ENCODE data around the gene SNAI3. TPM values are rescaled to one million over a fixed set of nuclear protein-coding genes. Genes with fewer than 3 reads are reported as not detected.

SNAI3 gene
- total and polyA plus RNA-seq, 9 of the 15 experiments (the other 6 are each of a cell fraction or from before 2014, with no cell fraction given): 0.04 to 4.1 (median 0.80) TPM; not detected in 1

- TF ChIP-seq HMGXB4 (CRISPR knock-in tag; IDR thresholded peaks at IDR 0.05) (peak; percentile 33; the same call in 1 of the 2 replicates), ZBED1 (IDR thresholded peaks at IDR 0.05) (0 out of 2 replicates have a peak, but pooled peaks have one; percentile 61), CHD2 (IDR thresholded peaks at IDR 0.05; ENCODE audit: low read depth, low read length) (no peak), MED1 (CRISPR knock-in tag; IDR thresholded peaks at IDR 0.05; ENCODE audit: borderline replicate concordance) (no peak), USF2 (CRISPR knock-in tag; IDR thresholded peaks at IDR 0.05) (0 out of 2 replicates have a peak, but pooled peaks have one; percentile 2), SIN3A (IDR thresholded peaks at IDR 0.05; ENCODE audit: borderline replicate concordance in 2 of 2, control insufficient read depth in 1 of 2, low read depth in 2 of 2, low read length in 2 of 2) (0 out of 4 replicates have a peak, but pooled peaks of 1 of the 2 experiments have one; percentile 22), SMARCE1 (IDR thresholded peaks at IDR 0.05) (peak; percentile 19; the same call in 1 of the 2 replicates), MYNN (IDR thresholded peaks at IDR 0.05) (no peak), MYNN (CRISPR knock-in tag; IDR thresholded peaks at IDR 0.05) (0 out of 2 replicates have a peak, but pooled peaks have one; percentile 42), ZFX (CRISPR knock-in tag; IDR thresholded peaks at IDR 0.05) (peak; percentile 5; the same call in 1 of the 2 replicates), SRSF9 (IDR thresholded peaks at IDR 0.05; ENCODE audit: borderline replicate concordance, low read depth, low read length) (no peak)
- TF ChIP-seq, protein P1, sequence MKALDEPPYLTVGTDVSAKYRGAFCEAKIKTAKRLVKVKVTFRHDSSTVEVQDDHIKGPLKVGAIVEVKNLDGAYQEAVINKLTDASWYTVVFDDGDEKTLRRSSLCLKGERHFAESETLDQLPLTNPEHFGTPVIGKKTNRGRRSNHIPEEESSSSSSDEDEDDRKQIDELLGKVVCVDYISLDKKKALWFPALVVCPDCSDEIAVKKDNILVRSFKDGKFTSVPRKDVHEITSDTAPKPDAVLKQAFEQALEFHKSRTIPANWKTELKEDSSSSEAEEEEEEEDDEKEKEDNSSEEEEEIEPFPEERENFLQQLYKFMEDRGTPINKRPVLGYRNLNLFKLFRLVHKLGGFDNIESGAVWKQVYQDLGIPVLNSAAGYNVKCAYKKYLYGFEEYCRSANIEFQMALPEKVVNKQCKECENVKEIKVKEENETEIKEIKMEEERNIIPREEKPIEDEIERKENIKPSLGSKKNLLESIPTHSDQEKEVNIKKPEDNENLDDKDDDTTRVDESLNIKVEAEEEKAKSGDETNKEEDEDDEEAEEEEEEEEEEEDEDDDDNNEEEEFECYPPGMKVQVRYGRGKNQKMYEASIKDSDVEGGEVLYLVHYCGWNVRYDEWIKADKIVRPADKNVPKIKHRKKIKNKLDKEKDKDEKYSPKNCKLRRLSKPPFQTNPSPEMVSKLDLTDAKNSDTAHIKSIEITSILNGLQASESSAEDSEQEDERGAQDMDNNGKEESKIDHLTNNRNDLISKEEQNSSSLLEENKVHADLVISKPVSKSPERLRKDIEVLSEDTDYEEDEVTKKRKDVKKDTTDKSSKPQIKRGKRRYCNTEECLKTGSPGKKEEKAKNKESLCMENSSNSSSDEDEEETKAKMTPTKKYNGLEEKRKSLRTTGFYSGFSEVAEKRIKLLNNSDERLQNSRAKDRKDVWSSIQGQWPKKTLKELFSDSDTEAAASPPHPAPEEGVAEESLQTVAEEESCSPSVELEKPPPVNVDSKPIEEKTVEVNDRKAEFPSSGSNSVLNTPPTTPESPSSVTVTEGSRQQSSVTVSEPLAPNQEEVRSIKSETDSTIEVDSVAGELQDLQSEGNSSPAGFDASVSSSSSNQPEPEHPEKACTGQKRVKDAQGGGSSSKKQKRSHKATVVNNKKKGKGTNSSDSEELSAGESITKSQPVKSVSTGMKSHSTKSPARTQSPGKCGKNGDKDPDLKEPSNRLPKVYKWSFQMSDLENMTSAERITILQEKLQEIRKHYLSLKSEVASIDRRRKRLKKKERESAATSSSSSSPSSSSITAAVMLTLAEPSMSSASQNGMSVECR (CRISPR knock-in tag; IDR thresholded peaks at IDR 0.05): peak; percentile 23; the same call in 1 of the 2 replicates
- TF ChIP-seq, protein P2, sequence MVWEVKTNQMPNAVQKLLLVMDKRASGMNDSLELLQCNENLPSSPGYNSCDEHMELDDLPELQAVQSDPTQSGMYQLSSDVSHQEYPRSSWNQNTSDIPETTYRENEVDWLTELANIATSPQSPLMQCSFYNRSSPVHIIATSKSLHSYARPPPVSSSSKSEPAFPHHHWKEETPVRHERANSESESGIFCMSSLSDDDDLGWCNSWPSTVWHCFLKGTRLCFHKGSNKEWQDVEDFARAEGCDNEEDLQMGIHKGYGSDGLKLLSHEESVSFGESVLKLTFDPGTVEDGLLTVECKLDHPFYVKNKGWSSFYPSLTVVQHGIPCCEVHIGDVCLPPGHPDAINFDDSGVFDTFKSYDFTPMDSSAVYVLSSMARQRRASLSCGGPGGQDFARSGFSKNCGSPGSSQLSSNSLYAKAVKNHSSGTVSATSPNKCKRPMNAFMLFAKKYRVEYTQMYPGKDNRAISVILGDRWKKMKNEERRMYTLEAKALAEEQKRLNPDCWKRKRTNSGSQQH (CRISPR knock-in tag; IDR thresholded peaks at IDR 0.05): no peak
- TF ChIP-seq, protein P3, sequence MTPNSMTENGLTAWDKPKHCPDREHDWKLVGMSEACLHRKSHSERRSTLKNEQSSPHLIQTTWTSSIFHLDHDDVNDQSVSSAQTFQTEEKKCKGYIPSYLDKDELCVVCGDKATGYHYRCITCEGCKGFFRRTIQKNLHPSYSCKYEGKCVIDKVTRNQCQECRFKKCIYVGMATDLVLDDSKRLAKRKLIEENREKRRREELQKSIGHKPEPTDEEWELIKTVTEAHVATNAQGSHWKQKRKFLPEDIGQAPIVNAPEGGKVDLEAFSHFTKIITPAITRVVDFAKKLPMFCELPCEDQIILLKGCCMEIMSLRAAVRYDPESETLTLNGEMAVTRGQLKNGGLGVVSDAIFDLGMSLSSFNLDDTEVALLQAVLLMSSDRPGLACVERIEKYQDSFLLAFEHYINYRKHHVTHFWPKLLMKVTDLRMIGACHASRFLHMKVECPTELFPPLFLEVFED (CRISPR knock-in tag; conservative IDR thresholded peaks at IDR 0.05): no peak
Measured at GRCh38 chr16:88686062-88686438, 257 bp downstream of the SNAI3 start (continued).

All from K562 (cell line).